Stimulated activated CD8-positive, alpha-beta memory T cell treated with anti-CD3 and anti-CD28 coated beads, Interleukin-12 subunit alpha, Interleukin-12 subunit beta, amount 100 ng/mL, for 1 hour (primary cell): Measurements from ENCODE around the gene KRTAP10-8.
"Not testable (repeated sequence)": the region's sequence is repeated elsewhere in the genome, so short reads cannot be mapped to it uniquely, and the experiment has no call there.

Experiments
- DNase-seq: peaks from one replicate; pipeline ENCODE4 v3.0.0-alpha.2; 2020; ENCODE audit warnings: low read depth

The KRTAP10-8 gene

GRCh38 chr21:44618504-44618903 is 6.6 kb downstream of the KRTAP10-8 start:
- no peak for DNase-seq

GRCh38 chr21:44618909-44619308 is 7.0 kb downstream of the KRTAP10-8 start:
- peak; percentile 47 for DNase-seq

DNA sequence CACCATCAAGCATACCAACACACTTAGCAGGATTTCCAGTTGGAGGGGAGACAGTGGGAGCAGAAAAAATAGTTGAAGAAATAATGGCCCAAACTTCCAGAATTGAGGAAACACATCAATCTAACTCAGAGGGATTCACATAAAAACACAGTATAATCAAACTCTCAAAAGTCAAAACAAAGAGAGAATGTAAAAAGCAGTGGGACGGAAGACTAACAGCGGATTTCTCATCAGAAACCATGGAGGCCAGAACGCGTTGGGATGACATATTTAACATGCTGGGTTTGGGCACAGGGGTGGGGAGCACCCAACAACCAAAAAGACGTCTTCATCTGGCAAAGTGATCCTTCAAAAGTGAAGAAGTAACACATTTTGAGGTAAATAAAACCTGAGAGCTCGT is 8.0 kb downstream of the KRTAP10-8 start:
- no peak for DNase-seq

DNA sequence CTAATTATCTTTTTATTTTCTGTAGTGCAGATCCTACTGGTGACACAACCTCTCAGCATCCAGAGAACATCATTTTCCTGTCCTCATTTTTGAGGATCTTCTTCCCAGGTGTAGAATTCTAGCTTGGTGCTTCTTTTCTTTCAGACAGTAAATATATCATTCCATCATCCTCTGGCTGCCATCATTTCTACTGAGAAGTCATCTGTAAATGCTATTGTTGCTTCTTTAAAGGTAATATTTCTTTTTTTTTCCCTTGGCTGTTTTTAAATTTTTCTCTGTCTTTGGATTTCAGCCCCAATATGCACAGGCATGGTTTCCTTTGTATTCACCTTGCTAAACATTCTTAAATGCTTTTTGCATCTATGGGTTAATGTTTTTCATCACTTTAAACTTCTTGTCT is 11.7 kb downstream of the KRTAP10-8 start:
- no peak for DNase-seq

- DNase-seq, result no peak
Measured at GRCh38 chr21:44625756-44626155, 13.9 kb downstream of the KRTAP10-8 start.

- DNase-seq, result no peak
Measured at GRCh38 chr21:44626262-44626661, 14.4 kb downstream of the KRTAP10-8 start.

DNA sequence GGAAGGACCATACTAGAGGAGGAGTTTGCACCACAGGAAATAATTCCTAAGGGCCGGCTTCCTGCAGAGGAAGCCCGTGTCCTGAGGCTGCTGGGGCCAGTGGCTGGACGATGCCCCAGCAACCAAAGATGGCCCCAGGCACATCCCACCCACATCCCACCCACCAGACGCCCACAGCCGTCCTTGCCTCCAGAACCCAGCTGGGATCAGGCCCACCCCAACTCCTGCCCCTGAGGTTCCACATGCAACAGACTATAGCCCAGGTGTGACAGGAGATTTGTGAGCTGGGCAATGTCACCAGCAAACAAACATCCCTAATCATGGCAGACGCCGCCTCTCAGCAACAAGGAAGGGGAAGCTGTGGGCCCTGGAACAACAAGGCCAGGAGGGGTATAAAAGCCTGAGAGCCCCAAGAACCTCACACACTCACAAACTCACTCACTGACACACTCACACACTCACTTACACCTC is 14.8 kb downstream of the KRTAP10-8 start, which contains the start of gene KRTAP10-9:
KRTAP10-9 (plus strand) TSS at position 421 of the 471 bp plus-strand sequence. CDS start 79 bp downstream, outside the sequence.
- DNase-seq, result no peak

- not testable (repeated sequence) for DNase-seq
Measured at GRCh38 chr21:44627181-44627822, 15.4 kb downstream of the KRTAP10-8 start.

DNA sequence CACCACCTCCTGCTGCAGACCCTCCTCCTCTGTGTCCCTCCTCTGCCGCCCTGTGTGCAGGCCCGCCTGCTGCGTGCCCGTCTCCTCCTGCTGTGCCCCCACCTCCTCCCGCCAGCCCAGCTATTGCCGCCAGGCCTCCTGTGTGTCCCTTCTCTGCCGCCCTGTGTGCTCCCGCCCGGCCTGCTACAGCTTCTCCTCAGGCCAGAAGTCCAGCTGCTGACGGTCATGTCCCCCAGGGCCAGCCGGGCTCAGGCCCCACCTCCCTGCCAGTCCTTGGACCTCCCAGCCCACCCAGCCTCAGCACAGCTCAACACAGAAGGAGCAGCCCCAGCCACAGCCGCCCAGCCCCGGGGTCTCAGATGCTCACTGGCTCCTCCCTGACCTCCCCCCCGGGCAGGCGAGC is 16.0 kb downstream of the KRTAP10-8 start:
- DNase-seq, result not testable (repeated sequence)

GRCh38 chr21:44628707-44629391 is 17.0 kb downstream of the KRTAP10-8 start:
- DNase-seq, result no peak

GRCh38 chr21:44630440-44630839 is 18.6 kb downstream of the KRTAP10-8 start:
- no peak for DNase-seq

DNA sequence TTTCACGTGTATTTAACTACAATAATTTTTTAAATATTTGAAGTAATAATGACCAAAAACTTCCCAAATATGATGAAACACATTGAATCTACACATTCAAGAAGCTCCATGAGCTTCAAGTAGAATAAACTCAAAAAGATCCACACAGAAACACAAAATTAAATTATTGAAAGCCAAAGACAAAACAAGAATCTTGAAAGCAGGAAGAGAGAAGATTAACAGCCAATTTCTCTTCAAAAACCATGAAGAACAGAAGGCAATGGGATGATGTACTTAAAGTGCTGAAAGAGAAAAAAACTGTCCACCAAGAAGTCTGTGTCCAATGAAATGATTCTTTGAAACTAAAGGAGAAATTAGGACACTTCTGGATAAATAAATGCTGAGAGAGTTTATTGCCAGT is 20.2 kb downstream of the KRTAP10-8 start:
- DNase-seq, result no peak

DNA sequence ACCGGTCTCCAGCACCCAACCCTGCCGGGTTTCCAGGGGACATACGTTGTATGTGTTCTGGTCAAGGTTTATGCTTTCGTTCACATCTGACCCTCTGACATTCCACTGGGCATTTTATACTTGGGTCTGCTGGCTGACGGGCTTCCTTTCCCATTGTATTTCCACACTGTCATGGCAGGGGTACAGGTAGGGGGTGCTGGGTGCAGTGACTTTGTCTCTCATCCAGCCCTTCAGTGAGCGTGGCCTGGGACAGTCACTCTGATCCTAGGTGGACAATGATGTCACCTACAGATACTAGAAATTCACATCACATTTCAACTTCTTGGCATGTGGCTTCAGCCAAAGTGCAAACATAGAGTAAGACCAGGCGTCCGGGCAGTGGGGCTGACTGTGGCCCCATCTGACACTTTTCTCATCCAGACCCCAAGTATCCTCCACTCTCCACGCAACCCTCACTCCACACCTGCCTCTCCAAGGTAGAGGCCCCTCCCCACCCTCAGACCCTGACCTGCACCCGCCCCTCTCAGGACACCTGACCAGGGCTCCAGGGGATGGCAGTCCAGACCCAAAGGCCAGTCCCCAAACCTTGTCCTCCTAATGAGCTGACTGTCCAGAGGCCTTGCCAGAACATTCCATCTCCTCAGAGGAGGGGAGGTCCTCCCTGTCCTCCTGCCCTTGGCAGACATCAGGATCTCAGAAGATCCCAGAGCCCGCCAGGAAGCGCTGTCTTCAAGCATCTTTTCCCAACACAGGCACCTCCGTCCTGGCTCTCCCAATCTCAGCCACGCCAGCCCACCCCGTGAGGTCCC is 24.5 kb downstream of the KRTAP10-8 start:
- DNase-seq, result no peak

DNA sequence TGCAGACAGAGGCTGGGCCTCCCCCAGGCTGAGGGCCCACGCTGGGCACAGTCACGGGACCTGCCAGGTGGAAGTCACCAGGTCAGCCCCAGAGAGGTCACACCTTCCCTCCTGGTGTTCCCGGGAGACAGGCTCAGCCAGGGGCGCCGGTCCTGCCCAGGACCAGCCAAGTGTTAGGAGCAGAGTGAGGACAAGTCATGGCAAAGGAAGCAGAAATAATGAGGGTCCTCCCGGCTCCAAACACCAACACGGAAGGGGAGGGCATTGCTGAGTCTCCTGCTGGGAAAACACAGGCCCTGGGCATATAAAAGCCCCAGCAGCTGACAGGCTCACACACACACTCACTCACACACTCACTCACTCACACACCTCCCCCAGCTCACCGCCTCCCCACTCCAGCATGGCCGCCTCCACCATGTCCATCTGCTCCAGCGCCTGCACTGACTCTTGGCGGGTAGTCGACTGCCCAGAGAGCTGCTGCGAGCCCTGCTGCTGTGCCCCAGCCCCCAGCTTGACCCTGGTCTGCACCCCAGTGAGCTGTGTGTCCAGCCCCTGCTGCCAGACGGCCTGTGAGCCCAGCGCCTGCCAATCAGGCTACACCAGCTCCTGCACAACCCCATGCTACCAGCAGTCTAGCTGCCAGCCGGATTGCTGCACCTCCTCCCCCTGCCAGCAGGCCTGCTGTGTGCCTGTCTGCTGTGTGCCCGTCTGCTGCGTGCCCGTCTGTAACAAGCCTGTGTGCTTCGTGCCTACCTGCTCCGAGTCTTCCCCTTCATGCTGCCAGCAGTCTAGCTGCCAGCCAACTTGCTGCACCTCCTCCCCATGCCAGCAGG is 25.4 kb downstream of the KRTAP10-8 start, which contains the start of gene KRTAP10-10:
KRTAP10-10 (plus strand) TSS at position 339 of the 833 bp plus-strand sequence; CDS start at position 401, 62 bp downstream.
- no peak for DNase-seq

- not testable (repeated sequence) for DNase-seq
Measured at GRCh38 chr21:44637851-44638348, 26.0 kb downstream of the KRTAP10-8 start.

GRCh38 chr21:44638506-44639330 is 26.8 kb downstream of the KRTAP10-8 start:
- not testable (repeated sequence) for DNase-seq

GRCh38 chr21:44639331-44639655 is 27.4 kb downstream of the KRTAP10-8 start:
- DNase-seq, result no peak

- no peak for DNase-seq
Measured at GRCh38 chr21:44640761-44641160, 28.9 kb downstream of the KRTAP10-8 start.

DNA sequence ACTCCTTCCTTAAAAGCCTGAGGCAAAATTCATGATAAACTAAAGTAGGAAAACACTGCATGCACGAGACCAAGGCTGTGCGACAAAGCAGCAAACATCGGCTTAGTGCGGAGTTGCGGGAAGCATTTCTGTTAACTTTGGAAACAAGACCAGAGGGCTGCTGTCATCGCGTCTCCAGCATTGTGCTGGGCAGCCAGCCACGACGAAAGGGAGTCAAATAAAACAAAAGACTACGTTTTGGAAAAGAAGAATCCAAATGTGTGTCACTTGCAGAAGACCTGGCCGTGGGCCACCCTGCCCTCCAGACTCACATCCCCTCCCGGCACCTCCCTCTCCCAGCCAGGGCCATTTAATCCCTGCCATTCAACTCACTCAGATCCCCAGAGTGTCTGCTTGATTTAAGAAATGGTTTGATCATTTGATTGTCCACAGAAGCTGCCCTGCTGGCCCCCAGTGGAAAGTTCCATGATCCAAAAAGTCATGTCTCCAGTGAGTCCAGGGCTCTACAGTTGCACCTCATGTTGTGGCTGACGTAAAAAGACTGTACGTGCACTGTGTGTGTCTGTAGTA is 31.9 kb downstream of the KRTAP10-8 start:
- no peak for DNase-seq

DNA sequence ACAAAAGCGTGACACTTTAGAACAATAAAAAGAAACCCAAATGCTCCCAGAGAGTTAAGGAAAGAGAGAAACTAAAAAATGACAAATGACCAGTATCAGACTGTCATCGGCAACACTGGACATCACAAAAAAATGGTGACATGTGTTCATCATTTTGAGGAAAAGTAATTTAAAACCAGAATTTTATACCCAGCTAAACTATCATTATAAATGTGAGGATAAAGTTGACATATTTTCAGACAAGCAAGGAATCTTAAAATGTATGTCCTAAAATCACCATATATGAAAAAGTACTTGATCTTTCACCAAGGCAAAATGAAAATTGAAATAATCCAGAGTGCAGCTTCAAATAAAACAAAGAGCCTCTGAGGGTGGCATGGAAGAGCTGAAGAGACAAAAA is 33.0 kb downstream of the KRTAP10-8 start:
- no peak for DNase-seq
